Measurements from ENCODE around the gene CWF19L1. TPM values are rescaled to one million over a fixed set of nuclear protein-coding genes. Genes with fewer than 3 reads are reported as not detected.

Gene CWF19L1
- total RNA-seq, 1 donor from 2014 or later, result 37.3 TPM

- Mint-ChIP-seq H3K36me3 (ENCODE audit: low read depth) (peaks cover 32% of the 10 kb centered on the region), H3K4me3 (no peak overlapping the region)
- intact Hi-C loops (cut with micrococcal nuclease), result no loop called here
These were observed 29.0 kb downstream of the CWF19L1 start for GRCh38 chr10:100238429-100238828.

GRCh38 chr10:100232101-100232500 lies 35.3 kb downstream of the CWF19L1 start:
- H3K27ac Mint-ChIP-seq, result no peak overlapping the region
- no peak for DNase-seq (ENCODE audit: low spot score)
- no peaks in the 10 kb centered on the region for H3K27me3 Mint-ChIP-seq (ENCODE audit: insufficient read depth)
- no peak overlapping the region for H3K4me3 Mint-ChIP-seq
- intact Hi-C loops (cut with micrococcal nuclease), result no loop called here
- peaks cover 24% of the 10 kb centered on the region for H3K36me3 Mint-ChIP-seq (ENCODE audit: low read depth)
- H3K4me1 Mint-ChIP-seq (ENCODE audit: low read depth), result peaks cover 25% of the 10 kb centered on the region
- H3K9me3 Mint-ChIP-seq, result no peaks in the 10 kb centered on the region

More at GRCh38 chr10:100238429-100238828, 29.0 kb downstream of the CWF19L1 start:
- no peak overlapping the region for H3K27ac Mint-ChIP-seq
- peaks cover 11% of the 10 kb centered on the region for H3K4me1 Mint-ChIP-seq (ENCODE audit: low read depth)
- H3K9me3 Mint-ChIP-seq, result no peaks in the 10 kb centered on the region
- H3K27me3 Mint-ChIP-seq (ENCODE audit: insufficient read depth), result no peaks in the 10 kb centered on the region
- DNase-seq (ENCODE audit: low spot score), result no peak

GRCh38 chr10:100229819-100230422 lies 37.5 kb downstream of the CWF19L1 start:
- Mint-ChIP-seq H3K27me3 (ENCODE audit: insufficient read depth) (no peaks in the 10 kb centered on the region), H3K4me3 (peak overlapping the region; percentile 97), H3K36me3 (ENCODE audit: low read depth) (peaks cover 22% of the 10 kb centered on the region), H3K4me1 (ENCODE audit: low read depth) (peaks cover 34% of the 10 kb centered on the region), H3K9me3 (no peaks in the 10 kb centered on the region), H3K27ac (peak overlapping the region; percentile 82)
- intact Hi-C loops (cut with micrococcal nuclease), result loop anchor here (1.0 to 10.0 kb wide), 5 partner anchors 37 to 385 kb away; partner anchors contain the start of genes BLOC1S2, CWF19L1 and ERLIN1
- no peak for DNase-seq (ENCODE audit: low spot score)

- peaks cover 35% of the 10 kb centered on the region for H3K36me3 Mint-ChIP-seq (ENCODE audit: low read depth)
- intact Hi-C loops (cut with micrococcal nuclease), result loop anchor here (10.0 kb wide), 1 partner anchor 379 kb away; no protein-coding TSS in a partner anchor
These were observed 43.6 kb downstream of the CWF19L1 start for GRCh38 chr10:100223879-100224278.

GRCh38 chr10:100222529-100222928 lies 44.9 kb downstream of the CWF19L1 start:
- Mint-ChIP-seq H3K4me3 (no peak overlapping the region), H3K36me3 (ENCODE audit: low read depth) (peaks cover 39% of the 10 kb centered on the region), H3K27ac (no peak overlapping the region), H3K4me1 (ENCODE audit: low read depth) (peaks cover 17% of the 10 kb centered on the region), H3K9me3 (no peaks in the 10 kb centered on the region), H3K27me3 (ENCODE audit: insufficient read depth) (no peaks in the 10 kb centered on the region)
- intact Hi-C loops (cut with micrococcal nuclease), result loop anchor here (10.0 kb wide), 1 partner anchor 378 kb away; no protein-coding TSS in a partner anchor
- no peak for DNase-seq (ENCODE audit: low spot score)

More at GRCh38 chr10:100223879-100224278, 43.6 kb downstream of the CWF19L1 start:
- Mint-ChIP-seq H3K4me1 (ENCODE audit: low read depth) (peaks cover 25% of the 10 kb centered on the region), H3K27ac (no peak overlapping the region), H3K9me3 (no peaks in the 10 kb centered on the region), H3K4me3 (no peak overlapping the region), H3K27me3 (ENCODE audit: insufficient read depth) (no peaks in the 10 kb centered on the region)
- no peak for DNase-seq (ENCODE audit: low spot score)

- H3K27me3 Mint-ChIP-seq (ENCODE audit: insufficient read depth), result no peaks in the 10 kb centered on the region
- no peaks in the 10 kb centered on the region for H3K9me3 Mint-ChIP-seq
- no peak overlapping the region for H3K27ac Mint-ChIP-seq
- H3K4me3 Mint-ChIP-seq, result no peak overlapping the region
- H3K36me3 Mint-ChIP-seq (ENCODE audit: low read depth), result peaks cover 52% of the 10 kb centered on the region
- DNase-seq (ENCODE audit: low spot score), result no peak
- intact Hi-C loops (cut with micrococcal nuclease), result no loop called here
- no peaks in the 10 kb centered on the region for H3K4me1 Mint-ChIP-seq (ENCODE audit: low read depth)
These were observed 51.4 kb downstream of the CWF19L1 start for GRCh38 chr10:100216006-100216405.

GRCh38 chr10:100209303-100209702 lies 58.1 kb downstream of the CWF19L1 start:
- no peak overlapping the region for H3K27ac Mint-ChIP-seq
- H3K36me3 Mint-ChIP-seq (ENCODE audit: low read depth), result peaks cover 27% of the 10 kb centered on the region
- no peaks in the 10 kb centered on the region for H3K9me3 Mint-ChIP-seq
- intact Hi-C loops (cut with micrococcal nuclease), result no loop called here
- no peak for DNase-seq (ENCODE audit: low spot score)
- H3K27me3 Mint-ChIP-seq (ENCODE audit: insufficient read depth), result no peaks in the 10 kb centered on the region
- no peaks in the 10 kb centered on the region for H3K4me1 Mint-ChIP-seq (ENCODE audit: low read depth)
- no peak overlapping the region for H3K4me3 Mint-ChIP-seq

- intact Hi-C loops (cut with micrococcal nuclease), result no loop called here
- Mint-ChIP-seq H3K36me3 (ENCODE audit: low read depth) (peaks cover 30% of the 10 kb centered on the region), H3K4me1 (ENCODE audit: low read depth) (no peaks in the 10 kb centered on the region), H3K4me3 (no peak overlapping the region), H3K9me3 (no peaks in the 10 kb centered on the region), H3K27ac (no peak overlapping the region), H3K27me3 (ENCODE audit: insufficient read depth) (no peaks in the 10 kb centered on the region)
- DNase-seq (ENCODE audit: low spot score), result no peak
These were observed 59.2 kb downstream of the CWF19L1 start for GRCh38 chr10:100208276-100208675.

GRCh38 chr10:100204370-100204769 lies 63.1 kb downstream of the CWF19L1 start:
- Mint-ChIP-seq H3K4me3 (no peak overlapping the region), H3K27me3 (ENCODE audit: insufficient read depth) (no peaks in the 10 kb centered on the region), H3K4me1 (ENCODE audit: low read depth) (no peaks in the 10 kb centered on the region), H3K27ac (no peak overlapping the region), H3K36me3 (ENCODE audit: low read depth) (peaks cover 47% of the 10 kb centered on the region), H3K9me3 (no peaks in the 10 kb centered on the region)
- no peak for DNase-seq (ENCODE audit: low spot score)
- intact Hi-C loops (cut with micrococcal nuclease), result no loop called here

- DNase-seq (ENCODE audit: low spot score), result no peak
- intact Hi-C loops (cut with micrococcal nuclease), result no loop called here
- Mint-ChIP-seq H3K27me3 (ENCODE audit: insufficient read depth) (no peaks in the 10 kb centered on the region), H3K9me3 (no peaks in the 10 kb centered on the region), H3K4me1 (ENCODE audit: low read depth) (no peaks in the 10 kb centered on the region), H3K4me3 (no peak overlapping the region), H3K36me3 (ENCODE audit: low read depth) (peaks cover 53% of the 10 kb centered on the region), H3K27ac (no peak overlapping the region)
These were observed 65.9 kb downstream of the CWF19L1 start for GRCh38 chr10:100201549-100201948.

- Mint-ChIP-seq H3K27ac (no peak overlapping the region), H3K36me3 (ENCODE audit: low read depth) (peaks cover 43% of the 10 kb centered on the region)
These were observed 72.7 kb downstream of the CWF19L1 start for GRCh38 chr10:100194711-100195110.

GRCh38 chr10:100192350-100192749 lies 75.1 kb downstream of the CWF19L1 start:
- Mint-ChIP-seq H3K9me3 (no peaks in the 10 kb centered on the region), H3K27me3 (ENCODE audit: insufficient read depth) (no peaks in the 10 kb centered on the region), H3K27ac (no peak overlapping the region), H3K36me3 (ENCODE audit: low read depth) (peaks cover 44% of the 10 kb centered on the region), H3K4me1 (ENCODE audit: low read depth) (peaks cover 20% of the 10 kb centered on the region), H3K4me3 (no peak overlapping the region)
- no peak for DNase-seq (ENCODE audit: low spot score)
- intact Hi-C loops (cut with micrococcal nuclease), result no loop called here

More at GRCh38 chr10:100194711-100195110, 72.7 kb downstream of the CWF19L1 start:
- intact Hi-C loops (cut with micrococcal nuclease), result no loop called here
- Mint-ChIP-seq H3K4me3 (no peak overlapping the region), H3K27me3 (ENCODE audit: insufficient read depth) (no peaks in the 10 kb centered on the region), H3K4me1 (ENCODE audit: low read depth) (peaks cover 13% of the 10 kb centered on the region), H3K9me3 (no peaks in the 10 kb centered on the region)
- DNase-seq (ENCODE audit: low spot score), result no peak

- Mint-ChIP-seq H3K9me3 (no peaks in the 10 kb centered on the region), H3K27ac (peak overlapping the region; percentile 96), H3K36me3 (ENCODE audit: low read depth) (peaks cover 43% of the 10 kb centered on the region), H3K4me1 (ENCODE audit: low read depth) (peaks cover 66% of the 10 kb centered on the region), H3K27me3 (ENCODE audit: insufficient read depth) (no peaks in the 10 kb centered on the region), H3K4me3 (peak overlapping the region; percentile 98)
- intact Hi-C loops (cut with micrococcal nuclease), result loop anchor here (1.0 to 10.0 kb wide), 11 partner anchors 38 to 572 kb away; partner anchors contain the start of genes BLOC1S2, CHUK, COX15 and CUTC
- no peak for DNase-seq (ENCODE audit: low spot score)
These were observed 80.9 kb downstream of the CWF19L1 start for GRCh38 chr10:100186253-100187212.
